Hypothalamus (tissue), 51 donors: Measurements from ENCODE around the gene LTA4H.
A peak's percentile ranks its signal among the peaks of the same experiment; 100 is the strongest.

Source experiments
- DNase-seq, 51 donors: peaks; one replicate each; lab custom pipeline; 2025; lab: John Stamatoyannopoulos, UW

The LTA4H gene

DNA sequence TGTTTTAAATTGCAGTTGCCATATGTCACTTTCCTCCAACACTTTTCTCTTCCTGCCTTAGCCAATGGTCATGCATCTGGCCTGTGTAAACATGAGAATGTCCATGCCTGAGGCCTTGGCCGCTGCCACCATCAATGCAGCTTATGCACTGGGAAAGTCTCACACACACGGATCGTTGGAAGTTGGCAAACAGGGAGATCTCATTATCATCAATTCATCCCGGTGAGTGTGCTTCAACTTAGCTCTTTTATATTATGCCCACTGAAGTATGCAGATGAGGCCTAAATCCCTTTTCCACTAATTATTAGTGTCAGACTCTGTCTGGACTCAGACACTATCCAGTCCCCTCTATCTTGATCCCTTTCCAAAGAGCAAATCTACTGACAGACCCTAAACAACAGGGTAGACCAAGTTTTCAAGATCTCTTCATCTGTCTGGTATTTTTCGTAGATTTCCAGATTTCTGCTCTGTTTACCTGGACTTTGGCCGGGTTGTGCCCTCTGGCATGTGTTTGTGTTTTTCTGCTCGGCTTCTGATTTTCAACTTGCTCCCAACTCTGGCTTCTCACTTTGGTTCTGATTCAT lies 69.0 kb downstream of the LTA4H start:
- DNase-seq: no peak

DNA sequence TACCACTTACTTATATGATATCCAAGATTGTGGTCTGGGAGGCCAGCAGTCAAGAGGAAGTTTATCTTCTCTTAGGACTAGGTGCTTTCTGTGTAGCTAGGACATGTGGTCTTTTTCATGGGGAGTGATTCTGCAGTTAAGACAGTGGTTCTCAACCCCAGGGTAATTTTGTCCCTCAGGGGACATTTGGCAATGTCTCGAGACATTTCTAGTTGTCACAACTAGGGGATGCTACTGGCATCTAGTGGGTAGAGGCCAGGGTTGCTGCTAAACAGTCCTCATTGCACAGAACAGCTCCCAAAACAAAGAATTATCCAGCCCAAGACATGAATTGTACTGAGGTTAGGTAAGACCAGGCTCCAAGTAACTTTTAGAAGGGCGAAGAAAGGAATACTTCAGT lies 72.3 kb downstream of the LTA4H start:
- no peak for DNase-seq

DNA sequence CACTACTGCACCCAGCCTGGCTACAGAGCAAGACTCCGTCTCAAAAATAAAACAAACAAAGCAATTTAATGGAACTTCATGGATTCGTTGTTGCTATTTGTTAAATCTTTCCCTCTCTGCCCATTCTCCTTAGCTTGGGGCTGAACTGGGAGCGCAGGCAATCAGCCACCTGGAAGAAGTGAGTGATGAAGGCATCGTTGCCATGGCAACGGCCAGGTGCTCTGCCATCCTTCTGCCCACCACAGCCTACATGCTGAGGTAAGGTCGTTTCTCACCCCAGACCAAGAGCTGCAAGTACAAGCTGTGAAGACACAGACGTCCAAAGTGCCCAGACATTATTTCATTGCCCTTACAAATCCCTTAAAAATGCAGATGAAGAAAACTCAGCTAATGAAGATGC lies 73.2 kb downstream of the LTA4H start:
- DNase-seq: no peak

DNA sequence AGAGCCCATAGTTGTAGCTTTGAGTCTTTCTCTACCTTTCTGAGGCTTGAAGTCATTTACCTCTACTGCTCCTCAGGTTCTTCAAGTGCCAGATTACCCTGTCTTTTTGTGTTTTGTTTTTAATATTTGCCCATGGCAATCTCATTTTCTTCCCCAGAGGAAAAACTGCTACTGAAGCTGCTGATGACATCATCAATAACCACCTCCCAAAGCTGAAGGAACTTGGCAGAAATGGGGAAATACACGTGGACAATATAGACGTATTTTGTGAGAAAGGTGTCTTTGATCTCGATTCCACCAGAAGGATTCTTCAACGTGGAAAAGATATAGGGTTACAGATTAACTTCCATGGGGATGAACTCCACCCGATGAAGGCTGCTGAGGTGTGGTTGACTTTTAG lies 75.1 kb downstream of the LTA4H start:
- no peak for DNase-seq

DNA sequence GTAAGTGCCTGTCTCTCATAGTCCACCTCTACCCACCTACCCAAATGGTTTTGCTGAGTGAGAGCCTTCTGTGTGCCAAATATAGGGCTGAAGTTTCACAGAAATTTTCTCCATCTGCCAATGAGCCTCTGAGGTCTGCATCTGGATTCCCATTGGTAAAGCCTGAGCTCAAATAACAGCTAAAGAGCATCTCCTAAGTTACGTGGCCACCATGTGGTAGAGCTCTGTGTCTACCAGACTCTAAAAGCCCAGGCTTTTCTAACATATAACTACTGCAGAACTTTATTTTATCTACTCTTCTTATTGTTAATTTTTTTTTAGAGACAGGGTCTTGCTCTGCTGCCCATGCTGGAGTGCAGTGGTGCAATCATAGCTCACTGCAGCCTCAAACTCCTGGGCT lies 76.3 kb downstream of the LTA4H start:
- DNase-seq: no peak

DNA sequence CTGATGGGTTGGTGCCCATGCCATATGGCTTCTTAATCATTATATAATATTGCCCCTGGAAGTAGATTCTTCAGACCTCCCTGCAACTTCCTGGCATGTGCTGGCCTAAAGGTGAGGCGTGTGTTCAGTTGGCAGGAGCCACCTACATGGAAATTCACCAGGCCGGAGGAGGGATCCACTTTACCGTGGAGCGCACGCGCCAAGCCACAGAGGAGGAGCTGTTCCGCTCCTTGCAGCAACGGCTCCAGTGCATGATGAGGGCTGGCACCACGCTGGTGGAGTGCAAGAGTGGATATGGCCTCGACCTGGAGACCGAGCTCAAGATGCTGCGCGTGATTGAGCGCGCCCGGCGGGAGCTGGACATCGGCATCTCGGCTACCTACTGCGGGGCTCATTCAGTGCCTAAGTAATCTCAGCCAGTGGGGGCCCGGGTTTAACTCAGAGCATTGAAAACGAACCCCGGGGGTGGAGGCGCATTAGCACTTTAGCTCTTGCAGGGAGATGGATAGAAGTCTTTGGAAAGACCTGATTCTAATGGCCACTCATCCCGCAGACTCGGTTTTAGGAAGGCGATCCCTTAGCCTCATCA lies 78.7 kb downstream of the LTA4H start:
- peak in 1 of 51 donors; percentile 1 for DNase-seq

DNA sequence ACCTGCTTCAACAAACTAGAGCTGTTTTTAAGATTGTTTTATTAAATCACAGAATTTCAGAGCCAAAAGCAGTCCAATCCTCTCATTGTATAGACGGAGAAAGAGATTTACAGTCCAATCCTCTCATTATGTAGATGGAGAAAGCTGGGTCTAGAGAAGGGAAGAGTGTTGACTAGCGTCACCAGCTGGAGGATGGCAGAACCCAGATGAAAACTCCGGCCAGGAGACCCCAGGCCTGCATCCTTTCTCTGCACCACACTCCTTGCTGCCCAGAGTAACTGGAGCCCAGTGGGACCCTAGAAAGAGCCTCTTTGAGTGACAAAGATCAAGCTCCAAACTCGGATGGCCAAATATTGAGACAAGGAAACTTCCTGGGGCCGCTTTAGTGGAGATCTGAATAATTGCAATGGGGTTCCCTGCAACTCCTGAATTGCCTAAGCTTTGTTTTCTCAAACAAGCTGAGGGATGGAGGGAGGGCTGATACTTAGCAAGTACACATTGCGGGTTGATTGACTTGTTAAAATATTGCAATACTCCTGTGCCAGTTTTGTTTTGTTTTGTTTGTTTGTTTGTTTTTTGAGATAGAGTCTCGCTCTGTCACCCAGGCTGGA lies 79.7 kb downstream of the LTA4H start:
- no peak for DNase-seq

DNA sequence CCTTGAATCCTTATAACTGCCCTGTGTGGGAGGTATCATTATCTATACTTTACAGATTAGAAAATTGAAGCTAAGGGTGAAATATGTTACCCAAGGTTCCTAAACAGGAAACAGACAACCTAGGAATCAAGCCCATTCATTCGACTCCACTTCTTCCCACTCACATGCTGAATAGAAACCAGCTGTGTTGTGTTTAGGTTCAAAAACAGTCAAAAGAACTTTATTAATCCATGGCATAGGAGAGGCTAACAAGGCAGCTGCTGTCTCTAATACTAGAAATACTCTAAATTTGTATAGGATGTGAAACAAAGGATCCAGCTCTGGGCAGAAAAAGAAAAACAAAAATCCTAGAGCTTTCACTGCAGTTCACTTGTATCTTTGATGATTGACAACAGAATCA lies 82.4 kb downstream of the LTA4H start:
- DNase-seq: no peak

DNA sequence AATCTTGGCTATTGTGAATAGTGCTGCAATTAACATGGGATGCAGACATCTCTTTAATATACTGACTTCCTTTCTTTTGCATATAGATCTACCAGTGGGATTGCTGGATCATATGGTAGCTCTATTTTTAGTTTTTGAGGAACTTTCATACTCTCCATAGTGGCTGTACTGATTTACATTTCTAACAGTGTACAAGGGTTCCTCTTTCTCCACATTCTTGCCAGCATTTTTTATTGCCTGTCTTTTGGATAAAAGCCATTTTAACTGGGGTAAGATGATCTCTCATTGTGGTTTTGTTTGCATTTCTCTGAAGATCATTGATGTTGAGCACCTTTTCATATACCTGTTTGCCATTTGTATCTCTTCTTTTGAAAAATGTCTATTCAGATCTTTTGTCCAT lies 83.9 kb downstream of the LTA4H start:
- DNase-seq: no peak
